Right lobe of liver (tissue), 6 donors: ENCODE measurements around the gene NPNT. TPM values are rescaled to one million over a fixed set of nuclear protein-coding genes. Genes with fewer than 3 reads are reported as not detected.

ENCODE experiments used
- ATAC-seq, 4 donors: fragments of 200-7000 bp; cut with Tn5 transposase; one replicate each; pipeline ENCODE4 v1.9.1; 2020; ENCODE audit warnings: mild to moderate bottlenecking in 4 of 4, moderate library complexity in 4 of 4
- DNase-seq, 3 donors: peaks; one replicate each; pipeline ENCODE4 v3.0.0-alpha.2; 2020
- H3K27ac ChIP-seq, 3 donors: fragments of 200-600 bp; one replicate each; pipeline ENCODE4 v1.8.0; 2022
- H3K27me3 ChIP-seq, 2 donors: fragments of 200-600 bp; one replicate each; pipeline ENCODE4 v1.8.0; 2022
- H3K36me3 ChIP-seq, 4 donors: fragments of 200-600 bp; sonication (generic) in 1 of 4; one replicate each; pipeline versions ENCODE4 v1.5.1 to v1.8.0; 2017 to 2022; ENCODE audit warnings: control low read depth in 1 of 4
- H3K4me1 ChIP-seq, 4 donors: fragments of 200-600 bp; sonication (generic) in 1 of 4; one replicate each; pipeline versions ENCODE4 v1.5.1 to v1.8.0; 2017 to 2022; ENCODE audit warnings: control low read depth in 1 of 4
- H3K4me3 ChIP-seq, 3 donors: fragments of 200-600 bp; one replicate each; pipeline ENCODE4 v1.8.0; 2022
- H3K9me3 ChIP-seq, 4 donors: fragments of 200-600 bp; sonication (generic) in 1 of 4; one replicate each; pipeline versions ENCODE4 v1.5.1 to v1.8.0; 2017 to 2022; ENCODE audit warnings: control low read depth in 1 of 4
- POLR2A ChIP-seq: fragments of 450-650 bp; IDR thresholded peaks from one replicate; pipeline ENCODE4 v1.6.1; 2017; ENCODE audit warnings: antibody characterized with exemption, mild to moderate bottlenecking
- WGBS: methylation state at CpG from one replicate; pipeline ENCODE4 v1.1.6; 2018; ENCODE audit warnings: low coverage, low lambda C conversion rate; ENCODE audit not compliant: insufficient coverage; ENCODE audit errors: missing lambda C conversion rate; 5-methylcytosine and 5-hydroxymethylcytosine counted together
- intact Hi-C, 2 donors: fragments of 100-400 bp; cut with DNase I; formaldehyde crosslinking; loops; one replicate each; pipeline versions ENCODE4 v1.11.2 to v1.14.1; 2022
- total RNA-seq, 6 experiments: library from RNA; depleted of rRNA in 2 of 6; stranded (reverse); fragments of >200 nt in 2 of 6; fragmentation: NEBNext Ultra II Directional in 3 of 6; extraction: Animal tissue kit (Norgen Biotek cat#: 25700) in 3 of 6; gene quantifications; one replicate each; pipeline versions ENCODE4 v1.1.0 to v1.2.4, GENCODE V29; 2016 to 2023
- TF ChIP-seq, protein P1 (sequence below), 4 donors: fragments of 200-600 bp in 3 of 4; fragments of 450-650 bp in 1 of 4; IDR thresholded peaks; one replicate each; pipeline versions ENCODE4 v1.5.1 to v1.8.0; 2016 to 2022; ENCODE audit warnings: antibody characterized with exemption in 4 of 4, mild to moderate bottlenecking in 2 of 4
- donor health status: DM: no; HTN: yes; CAD: no.
- donor health status: DM: no; HTN: no; CAD: no.
- donor health status: DM: no; HTN: no; CAD: no.
- donor health status: DM: no; HTN: yes; CAD: no.
- donor health status: DM: no; HTN: yes; CAD: no.

Gene NPNT
- total RNA-seq, 6 experiments from 2014 or later, result 0.71 to 1.7 (median 1.1) TPM

DNA sequence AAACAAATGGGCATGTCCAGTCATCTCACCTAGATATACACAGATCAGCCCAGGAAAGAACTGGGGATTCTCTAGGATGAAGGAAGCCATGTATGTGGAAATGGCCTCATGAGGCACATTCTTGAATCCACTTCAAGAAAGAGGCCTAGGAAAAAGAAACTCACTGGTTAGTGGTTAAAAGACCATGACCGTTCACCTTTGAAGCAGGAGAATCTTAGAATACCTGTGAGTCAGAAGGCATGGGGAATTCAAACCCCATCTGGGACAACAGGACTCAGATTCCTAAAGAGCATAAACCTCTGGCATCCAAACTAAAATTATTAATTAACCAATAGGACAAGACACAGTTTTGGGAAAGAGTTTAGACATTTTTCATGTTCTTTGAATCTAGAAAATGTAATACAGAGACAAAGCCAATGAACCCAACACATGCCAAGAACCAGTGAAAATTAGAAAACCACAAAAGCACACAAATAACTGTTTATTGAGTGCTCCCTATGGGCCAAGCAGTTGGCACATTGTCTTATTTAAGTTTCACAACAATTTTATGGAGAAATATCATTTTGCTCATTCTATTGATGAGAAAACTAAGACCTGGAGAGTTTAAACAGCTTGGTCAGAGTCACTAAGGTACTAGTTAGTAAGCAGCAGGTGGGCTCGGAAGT, 97.5 kb downstream of the NPNT start:
- Histone ChIP-seq H3K4me1 (no peaks in the 10 kb centered on the region), H3K9me3 (no peaks in the 10 kb centered on the region), H3K27me3 (no peaks in the 10 kb centered on the region), H3K36me3 (no peaks in the 10 kb centered on the region), H3K27ac (no peak overlapping the region), H3K4me3 (no peak overlapping the region)
- ATAC-seq (no peak), DNase-seq (no peak)
- 100% methylated on average over 2 of the region's 2 CpGs for WGBS
- TF ChIP-seq, protein P1, sequence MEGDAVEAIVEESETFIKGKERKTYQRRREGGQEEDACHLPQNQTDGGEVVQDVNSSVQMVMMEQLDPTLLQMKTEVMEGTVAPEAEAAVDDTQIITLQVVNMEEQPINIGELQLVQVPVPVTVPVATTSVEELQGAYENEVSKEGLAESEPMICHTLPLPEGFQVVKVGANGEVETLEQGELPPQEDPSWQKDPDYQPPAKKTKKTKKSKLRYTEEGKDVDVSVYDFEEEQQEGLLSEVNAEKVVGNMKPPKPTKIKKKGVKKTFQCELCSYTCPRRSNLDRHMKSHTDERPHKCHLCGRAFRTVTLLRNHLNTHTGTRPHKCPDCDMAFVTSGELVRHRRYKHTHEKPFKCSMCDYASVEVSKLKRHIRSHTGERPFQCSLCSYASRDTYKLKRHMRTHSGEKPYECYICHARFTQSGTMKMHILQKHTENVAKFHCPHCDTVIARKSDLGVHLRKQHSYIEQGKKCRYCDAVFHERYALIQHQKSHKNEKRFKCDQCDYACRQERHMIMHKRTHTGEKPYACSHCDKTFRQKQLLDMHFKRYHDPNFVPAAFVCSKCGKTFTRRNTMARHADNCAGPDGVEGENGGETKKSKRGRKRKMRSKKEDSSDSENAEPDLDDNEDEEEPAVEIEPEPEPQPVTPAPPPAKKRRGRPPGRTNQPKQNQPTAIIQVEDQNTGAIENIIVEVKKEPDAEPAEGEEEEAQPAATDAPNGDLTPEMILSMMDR (IDR thresholded peaks at IDR 0.05), result no peak
- TF ChIP-seq POLR2A, result no peak
- intact Hi-C loops, result no loop called here

DNA sequence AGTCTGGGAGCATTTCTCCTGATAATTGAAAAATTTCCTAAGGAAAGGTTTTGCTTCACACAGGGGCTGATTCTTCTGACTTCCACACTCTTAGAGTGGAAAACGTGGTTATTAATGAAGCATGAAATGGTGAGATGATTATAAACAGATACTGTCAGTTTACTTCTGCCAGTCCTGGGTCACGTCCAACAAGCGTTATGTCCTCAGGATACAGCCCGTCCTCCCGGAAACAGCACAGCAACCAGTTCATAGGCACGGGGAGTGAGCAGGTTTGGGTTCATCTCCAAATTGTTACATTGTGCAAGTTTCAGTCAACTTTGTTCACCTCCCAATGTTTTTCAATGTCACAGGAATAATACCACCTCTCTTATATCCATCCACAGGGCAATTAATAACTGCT, 98.8 kb downstream of the NPNT start:
- no peak for TF ChIP-seq POLR2A
- TF ChIP-seq, protein P1 (IDR thresholded peaks at IDR 0.05), result no peak
- intact Hi-C loops, result no loop called here
- Histone ChIP-seq H3K9me3 (no peaks in the 10 kb centered on the region), H3K4me3 (no peak overlapping the region), H3K36me3 (no peaks in the 10 kb centered on the region), H3K27me3 (no peaks in the 10 kb centered on the region), H3K4me1 (no peaks in the 10 kb centered on the region), H3K27ac (no peak overlapping the region)
- WGBS, result 61% methylated on average over 6 of the region's 6 CpGs
- no peak for DNase-seq
- ATAC-seq, result no peak

DNA sequence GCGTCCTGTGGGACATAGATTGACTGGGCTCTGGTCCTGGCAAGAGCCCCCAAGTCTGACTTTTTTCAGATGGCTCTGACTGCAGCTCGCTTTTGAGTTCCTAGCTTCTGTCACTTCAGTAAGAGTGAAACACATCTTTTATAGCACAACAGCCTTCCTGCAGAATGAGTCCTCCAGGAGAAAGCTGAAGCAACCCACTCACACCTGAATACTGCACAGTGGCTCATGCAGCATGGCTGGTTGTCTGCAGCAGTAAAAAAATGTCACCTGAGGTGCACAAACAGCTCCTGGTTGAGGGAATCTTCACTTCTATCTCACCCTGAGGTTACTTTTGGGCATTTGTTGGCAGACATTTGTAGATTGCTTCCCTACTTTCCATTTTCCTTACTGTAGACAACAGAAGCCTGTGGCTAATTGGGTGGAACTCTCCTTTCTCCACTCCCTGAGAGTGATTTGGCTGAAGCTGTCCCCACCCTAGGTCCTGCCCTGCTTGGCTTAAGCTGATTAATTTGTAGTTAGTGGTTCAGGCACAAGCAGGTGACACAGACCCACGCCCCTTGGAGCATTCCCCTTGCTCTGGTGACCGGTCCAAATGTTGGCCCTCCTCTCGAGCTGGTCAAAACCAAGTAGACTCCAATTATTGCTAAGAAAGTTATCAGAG, 99.7 kb downstream of the NPNT start:
- Histone ChIP-seq H3K36me3 (no peaks in the 10 kb centered on the region), H3K4me1 (no peaks in the 10 kb centered on the region), H3K4me3 (no peak overlapping the region), H3K27me3 (no peaks in the 10 kb centered on the region), H3K9me3 (no peaks in the 10 kb centered on the region), H3K27ac (no peak overlapping the region)
- DNase-seq (no peak), ATAC-seq (no peak)
- TF ChIP-seq POLR2A, result no peak
- TF ChIP-seq, protein P1 (IDR thresholded peaks at IDR 0.05), result no peak
- WGBS, result 69% methylated on average over 2 of the region's 5 CpGs
- intact Hi-C loops, result no loop called here

DNA sequence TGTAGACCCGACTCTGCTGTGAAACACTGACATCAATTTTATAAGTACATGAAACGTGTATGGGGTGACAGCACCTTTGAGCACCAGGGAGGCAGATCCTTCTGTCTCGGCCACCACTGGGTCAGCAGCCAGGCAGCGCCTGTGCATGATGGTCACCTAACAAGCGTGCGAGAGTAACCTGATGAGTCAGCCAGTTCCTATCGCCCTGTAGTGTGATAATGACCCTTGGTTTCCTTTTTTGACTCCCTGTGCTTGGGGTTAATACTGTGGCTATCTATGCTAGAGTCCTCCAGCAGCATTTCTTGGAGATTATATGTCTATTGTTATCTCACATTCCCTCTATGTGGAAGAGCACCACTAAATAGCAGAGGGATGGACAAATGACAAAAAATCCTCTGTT, 101.6 kb downstream of the NPNT start:
- WGBS, result 37% methylated on average over 4 of the region's 7 CpGs
- Histone ChIP-seq H3K4me3 (no peak overlapping the region), H3K27me3 (no peaks in the 10 kb centered on the region), H3K36me3 (no peaks in the 10 kb centered on the region), H3K9me3 (no peaks in the 10 kb centered on the region), H3K27ac (no peak overlapping the region), H3K4me1 (no peaks in the 10 kb centered on the region)
- TF ChIP-seq POLR2A, result no peak
- TF ChIP-seq, protein P1 (IDR thresholded peaks at IDR 0.05), result no peak
- intact Hi-C loops, result no loop called here
- ATAC-seq, result no peak
- DNase-seq, result no peak
